Right atrium auricular region (tissue), 2 donors: ENCODE results near the gene TFEB. TPM values are rescaled to one million over a fixed set of nuclear protein-coding genes. Genes with fewer than 3 reads are reported as not detected.

ENCODE experiments used
- DNase-seq: peaks from one replicate; pipeline ENCODE4 v3.0.0-alpha.2; 2019; ENCODE audit warnings: low spot score
- H3K27ac ChIP-seq, 2 donors: fragments of 200-600 bp; sonication (generic); 1 replicate in 1 of 2; 2 replicates in 1 of 2; pipeline ENCODE4 v1.5.1; 2016 to 2019
- H3K27me3 ChIP-seq, 2 donors: fragments of 200-600 bp; sonication (generic); one replicate each; pipeline versions ENCODE4 v1.5.1 to v1.6.0; 2017 to 2019
- H3K36me3 ChIP-seq: fragments of 200-600 bp; sonication (generic); one replicate; pipeline ENCODE4 v1.5.1; 2016
- H3K4me1 ChIP-seq, 2 donors: fragments of 200-600 bp; sonication (generic); one replicate each; pipeline versions ENCODE4 v1.5.1 to v1.6.0; 2017 to 2019
- H3K4me3 ChIP-seq, 2 donors: fragments of 200-600 bp; sonication (generic); 1 replicate in 1 of 2; 2 replicates in 1 of 2; pipeline ENCODE4 v1.5.1; 2017 to 2019; ENCODE audit warnings: mild to moderate bottlenecking in 1 of 2, moderate library complexity in 1 of 2
- H3K9me3 ChIP-seq, 2 donors: fragments of 200-600 bp; sonication (generic); one replicate each; pipeline ENCODE4 v1.5.1; 2019
- total RNA-seq, 2 donors: library from RNA; depleted of rRNA; stranded (reverse); fragments of >200 nt; gene quantifications; one replicate each; pipeline ENCODE4 v1.1.0, GENCODE V29; 2016
- TF ChIP-seq, protein P1 (sequence below), 2 donors: fragments of 200-600 bp; sonication (generic); IDR thresholded peaks; one replicate each; pipeline ENCODE4 v1.5.1; 2019; ENCODE audit warnings: antibody characterized with exemption in 2 of 2

The TFEB gene
- total RNA-seq, 2 donors from 2014 or later: 31.5 to 35.8 TPM

DNA sequence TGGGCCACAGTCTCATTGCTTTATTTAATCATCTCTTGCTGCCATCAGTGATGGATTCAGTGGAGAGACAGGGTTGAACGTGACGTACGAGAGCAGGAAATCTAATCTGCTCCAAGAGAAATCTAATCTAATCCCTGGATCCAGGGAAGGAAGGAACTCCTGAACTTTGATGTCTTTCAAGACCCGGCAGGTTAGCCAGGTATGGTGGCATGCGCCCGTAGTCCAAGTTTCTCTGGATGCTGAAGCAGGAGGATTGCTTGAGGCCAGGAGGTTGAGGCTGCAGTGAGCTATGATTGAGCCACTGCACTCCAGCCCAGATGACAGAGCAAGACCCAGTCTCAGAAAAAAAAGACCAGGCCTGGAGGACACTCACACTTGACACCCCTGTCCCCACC is 23.2 kb upstream of the TFEB start:
- Histone ChIP-seq H3K27me3 (no peaks in the 10 kb centered on the region), H3K27ac (no peak overlapping the region), H3K9me3 (no peaks in the 10 kb centered on the region), H3K36me3 (no peaks in the 10 kb centered on the region), H3K4me1 (no peaks in the 10 kb centered on the region), H3K4me3 (no peak overlapping the region)
- no peak for DNase-seq
- TF ChIP-seq, protein P1, sequence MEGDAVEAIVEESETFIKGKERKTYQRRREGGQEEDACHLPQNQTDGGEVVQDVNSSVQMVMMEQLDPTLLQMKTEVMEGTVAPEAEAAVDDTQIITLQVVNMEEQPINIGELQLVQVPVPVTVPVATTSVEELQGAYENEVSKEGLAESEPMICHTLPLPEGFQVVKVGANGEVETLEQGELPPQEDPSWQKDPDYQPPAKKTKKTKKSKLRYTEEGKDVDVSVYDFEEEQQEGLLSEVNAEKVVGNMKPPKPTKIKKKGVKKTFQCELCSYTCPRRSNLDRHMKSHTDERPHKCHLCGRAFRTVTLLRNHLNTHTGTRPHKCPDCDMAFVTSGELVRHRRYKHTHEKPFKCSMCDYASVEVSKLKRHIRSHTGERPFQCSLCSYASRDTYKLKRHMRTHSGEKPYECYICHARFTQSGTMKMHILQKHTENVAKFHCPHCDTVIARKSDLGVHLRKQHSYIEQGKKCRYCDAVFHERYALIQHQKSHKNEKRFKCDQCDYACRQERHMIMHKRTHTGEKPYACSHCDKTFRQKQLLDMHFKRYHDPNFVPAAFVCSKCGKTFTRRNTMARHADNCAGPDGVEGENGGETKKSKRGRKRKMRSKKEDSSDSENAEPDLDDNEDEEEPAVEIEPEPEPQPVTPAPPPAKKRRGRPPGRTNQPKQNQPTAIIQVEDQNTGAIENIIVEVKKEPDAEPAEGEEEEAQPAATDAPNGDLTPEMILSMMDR (IDR thresholded peaks at IDR 0.05): no peak

DNA sequence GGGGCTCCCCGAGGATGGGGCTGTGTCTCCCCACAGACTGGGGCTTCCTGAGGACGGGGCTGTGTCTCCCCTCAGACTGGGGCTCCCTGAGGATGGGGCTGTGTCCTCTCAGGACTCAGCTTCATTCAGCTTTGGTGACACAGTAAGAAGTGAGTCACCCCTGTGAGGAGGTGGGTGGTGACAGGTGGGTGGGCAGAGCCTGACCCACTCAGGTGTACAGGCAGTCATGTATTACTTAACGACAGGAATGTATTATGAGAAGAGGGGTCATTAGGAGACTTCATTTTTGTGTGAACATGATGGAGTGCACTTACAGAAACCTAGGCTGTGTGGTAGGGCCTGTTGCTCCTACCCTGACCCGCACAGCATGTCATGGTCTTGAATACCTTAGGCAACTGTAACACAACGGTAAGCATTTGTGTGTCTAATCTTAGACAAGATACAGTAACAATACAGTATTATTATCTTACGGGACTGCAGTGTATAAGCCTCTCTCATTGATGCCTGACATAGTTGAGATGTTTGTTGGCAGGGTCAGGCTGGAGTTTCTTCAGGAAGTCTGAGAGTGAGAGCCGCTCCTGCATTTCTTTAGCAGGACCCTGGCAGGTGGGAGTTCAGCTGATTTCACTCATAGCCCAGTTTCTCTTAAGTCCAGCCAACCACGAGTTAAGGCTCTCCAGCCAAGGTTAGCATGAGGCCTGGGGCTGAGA is 22.7 kb upstream of the TFEB start:
- H3K4me3 ChIP-seq: no peak overlapping the region
- TF ChIP-seq, protein P1 (IDR thresholded peaks at IDR 0.05): no peak
- H3K36me3 ChIP-seq: no peaks in the 10 kb centered on the region
- no peak for DNase-seq
- no peak overlapping the region for H3K27ac ChIP-seq
- no peaks in the 10 kb centered on the region for H3K9me3 ChIP-seq
- H3K27me3 ChIP-seq: no peaks in the 10 kb centered on the region
- H3K4me1 ChIP-seq: no peaks in the 10 kb centered on the region

DNA sequence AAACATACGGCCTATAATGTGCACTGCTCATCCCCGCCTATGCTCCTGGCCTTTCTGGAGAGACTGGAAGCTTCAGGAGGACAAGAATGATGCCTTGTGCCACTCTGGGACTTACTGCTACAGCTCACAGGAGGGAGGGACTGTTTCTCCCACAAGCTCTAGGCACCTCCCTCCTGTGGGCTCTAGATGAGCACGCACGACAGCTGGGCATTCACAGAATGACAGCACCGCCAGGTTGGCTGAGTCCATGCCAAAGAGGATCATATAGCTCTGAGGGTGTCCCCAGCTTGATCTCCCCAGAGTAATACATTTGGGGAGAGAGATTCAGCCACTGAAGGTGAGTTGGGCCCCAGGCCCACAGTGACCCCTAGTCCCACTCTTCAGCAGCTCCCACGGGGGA is 21.9 kb upstream of the TFEB start:
- TF ChIP-seq, protein P1 (IDR thresholded peaks at IDR 0.05): no peak
- Histone ChIP-seq H3K27me3 (no peaks in the 10 kb centered on the region), H3K27ac (no peak overlapping the region), H3K9me3 (no peaks in the 10 kb centered on the region), H3K4me1 (no peaks in the 10 kb centered on the region), H3K36me3 (no peaks in the 10 kb centered on the region), H3K4me3 (no peak overlapping the region)
- DNase-seq: no peak

DNA sequence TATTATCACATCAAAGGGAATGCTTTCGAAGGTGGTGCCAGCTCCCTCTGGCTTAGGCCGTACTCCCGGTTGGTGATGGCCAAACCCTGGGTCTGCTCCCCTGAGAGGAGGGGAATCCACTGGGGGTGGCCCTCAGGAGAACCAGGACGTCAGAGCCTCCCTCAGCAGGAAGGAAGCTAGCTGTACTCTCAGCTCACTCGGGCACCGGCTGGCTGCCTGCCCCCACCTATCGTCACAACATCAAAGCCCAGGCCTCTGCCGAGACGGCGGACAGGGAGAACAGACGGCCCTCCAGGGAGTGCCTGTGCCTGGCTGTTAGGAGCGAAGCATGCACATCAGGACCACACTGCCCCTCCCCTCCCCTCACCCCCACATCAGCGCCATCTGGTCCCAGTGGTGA is 20.9 kb upstream of the TFEB start:
- Histone ChIP-seq H3K27ac (no peak overlapping the region), H3K4me1 (no peaks in the 10 kb centered on the region), H3K27me3 (no peaks in the 10 kb centered on the region), H3K9me3 (no peaks in the 10 kb centered on the region), H3K4me3 (no peak overlapping the region), H3K36me3 (no peaks in the 10 kb centered on the region)
- TF ChIP-seq, protein P1 (IDR thresholded peaks at IDR 0.05): no peak
- DNase-seq: no peak

DNA sequence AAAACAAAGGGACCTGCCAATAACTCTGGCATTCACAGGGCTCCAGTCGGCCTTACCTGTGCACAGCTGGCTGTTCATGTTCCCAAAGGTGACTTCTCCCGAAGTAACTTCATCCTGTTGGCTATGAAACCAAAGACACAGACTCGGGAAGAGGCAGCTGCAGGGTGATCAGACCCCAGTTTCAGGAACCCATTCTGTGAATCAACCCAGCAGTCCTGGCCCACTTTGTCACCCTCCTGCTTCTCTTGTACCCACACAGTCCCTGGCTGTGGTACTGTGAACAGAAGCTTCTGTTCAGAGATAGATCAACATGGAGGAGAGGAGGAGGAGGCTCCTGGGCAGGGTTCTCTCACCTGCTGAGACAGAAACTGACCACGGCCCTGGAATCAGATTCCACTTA is 20.5 kb upstream of the TFEB start:
- no peaks in the 10 kb centered on the region for H3K27me3 ChIP-seq
- no peaks in the 10 kb centered on the region for H3K4me1 ChIP-seq
- H3K9me3 ChIP-seq: no peaks in the 10 kb centered on the region
- no peak overlapping the region for H3K4me3 ChIP-seq
- TF ChIP-seq, protein P1 (IDR thresholded peaks at IDR 0.05): no peak
- DNase-seq: no peak
- no peak overlapping the region for H3K27ac ChIP-seq
- H3K36me3 ChIP-seq: no peaks in the 10 kb centered on the region

DNA sequence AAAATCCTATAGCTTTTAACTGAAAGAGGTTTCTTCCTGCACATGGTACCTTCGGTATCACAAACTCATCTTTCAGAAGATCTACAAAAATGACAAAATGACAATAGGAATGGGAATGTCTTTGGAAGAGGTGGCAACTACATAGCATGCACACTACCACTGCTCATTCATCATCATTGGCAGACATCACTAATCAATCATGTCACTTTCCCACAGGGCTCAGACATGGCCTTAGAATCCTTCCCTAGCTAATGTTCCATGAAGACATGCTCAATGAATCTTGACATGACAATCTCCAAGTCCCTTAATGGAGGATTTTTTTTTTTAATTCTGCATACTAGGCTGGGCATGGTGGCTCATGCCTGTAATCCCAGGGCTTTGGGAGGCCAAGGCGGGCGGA is 15.0 kb upstream of the TFEB start:
- no peak for DNase-seq
- no peaks in the 10 kb centered on the region for H3K36me3 ChIP-seq
- H3K4me1 ChIP-seq: no peaks in the 10 kb centered on the region
- no peak overlapping the region for H3K27ac ChIP-seq
- TF ChIP-seq, protein P1 (IDR thresholded peaks at IDR 0.05): no peak
- no peaks in the 10 kb centered on the region for H3K9me3 ChIP-seq
- no peaks in the 10 kb centered on the region for H3K27me3 ChIP-seq
- H3K4me3 ChIP-seq: no peak overlapping the region
